Calu3 (cell line): ENCODE data around the gene ITSN2. TPM values are rescaled to one million over a fixed set of nuclear protein-coding genes. Genes with fewer than 3 reads are reported as not detected.

Experiments
- BruUV-seq: library from RNA; stranded (reverse); fragments of 400-500 nt; replicated peaks from 2 replicates; lab custom pipeline; 2021; lab: Mats Ljungman, UMichigan
- CTCF ChIA-PET: fragments of 300-600 bp; sonication (Branson Sonifier 250); formaldehyde crosslinking; loops from one replicate; lab custom pipeline; 2022; ENCODE audit warnings: antibody characterized with exemption; lab: Charles Lee
- DNase-seq: peaks from one replicate; pipeline ENCODE4 v3.0.0; 2022
- H3K27ac Mint-ChIP-seq: one replicate; pipeline ENCODE4 v1.8.0; 2022; ENCODE audit warnings: mixed read lengths; ENCODE audit not compliant: unreplicated experiment
- H3K27me3 Mint-ChIP-seq: one replicate; pipeline ENCODE4 v1.8.0; 2022; ENCODE audit warnings: mixed read lengths; ENCODE audit not compliant: unreplicated experiment
- H3K36me3 Mint-ChIP-seq: one replicate; pipeline ENCODE4 v1.8.0; 2022; ENCODE audit warnings: mild to moderate bottlenecking, moderate library complexity, mixed read lengths; ENCODE audit not compliant: insufficient read depth, unreplicated experiment
- H3K4me1 Mint-ChIP-seq: one replicate; pipeline ENCODE4 v1.8.0; 2022; ENCODE audit warnings: mild to moderate bottlenecking, low read depth, mixed read lengths; ENCODE audit not compliant: unreplicated experiment
- H3K4me3 Mint-ChIP-seq: one replicate; pipeline ENCODE4 v1.8.0; 2022; ENCODE audit warnings: mild to moderate bottlenecking, low read depth, moderate library complexity, mixed read lengths; ENCODE audit not compliant: unreplicated experiment
- H3K9me3 Mint-ChIP-seq: one replicate; pipeline ENCODE4 v1.8.0; 2022; ENCODE audit warnings: low read depth, mixed read lengths; ENCODE audit not compliant: unreplicated experiment
- intact Hi-C: fragments of 100-400 bp; cut with micrococcal nuclease; formaldehyde crosslinking; loops from one replicate; pipeline ENCODE4 v1.10.0; 2022; ENCODE audit not compliant: unreplicated experiment
- total RNA-seq: library from RNA; stranded (reverse); gene quantifications from 2 replicates; pipeline ENCODE4 v1.2.3, GENCODE V29; 2022
- TF ChIP-seq, protein P1 (sequence below): fragments of 200-600 bp; IDR thresholded peaks from one replicate; pipeline ENCODE4 v1.8.0; 2022; ENCODE audit warnings: antibody characterized with exemption; ENCODE audit not compliant: unreplicated experiment

Gene ITSN2
- total RNA-seq, 1 experiment from 2014 or later = 45.4 TPM

DNA sequence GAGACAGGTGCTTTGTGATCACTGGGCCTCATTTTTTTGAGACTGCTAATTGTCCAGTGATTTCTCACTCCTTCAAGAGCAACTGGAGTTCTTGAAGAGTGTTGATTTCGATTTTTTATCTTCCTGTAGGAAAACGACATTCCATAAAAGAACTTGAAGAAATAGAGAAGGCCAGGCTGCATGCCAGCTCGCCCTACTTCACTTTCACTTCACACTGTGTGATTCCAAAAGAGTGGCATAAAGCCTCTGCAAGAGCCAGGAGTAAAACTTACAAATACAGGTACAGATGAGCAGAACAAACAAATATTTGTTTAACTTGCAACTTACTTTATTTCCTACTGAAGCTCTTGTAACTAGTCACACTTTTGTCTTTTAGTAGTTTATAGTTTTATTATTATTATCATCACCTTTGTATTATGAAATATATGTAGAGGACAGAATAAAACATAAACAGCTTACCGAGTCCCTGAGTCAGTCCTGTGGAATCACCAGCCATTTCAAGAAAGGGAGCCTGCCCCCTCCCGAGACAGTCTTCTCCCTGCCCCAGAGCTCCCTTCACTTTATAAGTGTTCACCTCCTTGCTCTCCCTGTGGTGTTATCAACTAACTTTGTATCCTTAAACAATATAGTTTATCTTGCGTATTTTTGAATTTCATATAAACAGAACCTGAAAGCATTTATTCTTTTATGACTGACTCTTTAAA lies 176.8 kb downstream of the ITSN2 start:
- Mint-ChIP-seq H3K36me3 (no peaks in the 10 kb centered on the region), H3K9me3 (no peaks in the 10 kb centered on the region), H3K27ac (no peak overlapping the region), H3K27me3 (peaks cover 8% of the 10 kb centered on the region), H3K4me3 (no peak overlapping the region), H3K4me1 (no peaks in the 10 kb centered on the region)
- no peak for DNase-seq
- CTCF ChIA-PET = interaction anchor here (0.6 kb wide), 1 partner anchor 19 kb away, joined by 4 read pairs; no protein-coding TSS in a partner anchor
- no TSS peak for BruUV-seq
- TF ChIP-seq, protein P1, sequence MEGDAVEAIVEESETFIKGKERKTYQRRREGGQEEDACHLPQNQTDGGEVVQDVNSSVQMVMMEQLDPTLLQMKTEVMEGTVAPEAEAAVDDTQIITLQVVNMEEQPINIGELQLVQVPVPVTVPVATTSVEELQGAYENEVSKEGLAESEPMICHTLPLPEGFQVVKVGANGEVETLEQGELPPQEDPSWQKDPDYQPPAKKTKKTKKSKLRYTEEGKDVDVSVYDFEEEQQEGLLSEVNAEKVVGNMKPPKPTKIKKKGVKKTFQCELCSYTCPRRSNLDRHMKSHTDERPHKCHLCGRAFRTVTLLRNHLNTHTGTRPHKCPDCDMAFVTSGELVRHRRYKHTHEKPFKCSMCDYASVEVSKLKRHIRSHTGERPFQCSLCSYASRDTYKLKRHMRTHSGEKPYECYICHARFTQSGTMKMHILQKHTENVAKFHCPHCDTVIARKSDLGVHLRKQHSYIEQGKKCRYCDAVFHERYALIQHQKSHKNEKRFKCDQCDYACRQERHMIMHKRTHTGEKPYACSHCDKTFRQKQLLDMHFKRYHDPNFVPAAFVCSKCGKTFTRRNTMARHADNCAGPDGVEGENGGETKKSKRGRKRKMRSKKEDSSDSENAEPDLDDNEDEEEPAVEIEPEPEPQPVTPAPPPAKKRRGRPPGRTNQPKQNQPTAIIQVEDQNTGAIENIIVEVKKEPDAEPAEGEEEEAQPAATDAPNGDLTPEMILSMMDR = no peak
- intact Hi-C loops = no loop called here

DNA sequence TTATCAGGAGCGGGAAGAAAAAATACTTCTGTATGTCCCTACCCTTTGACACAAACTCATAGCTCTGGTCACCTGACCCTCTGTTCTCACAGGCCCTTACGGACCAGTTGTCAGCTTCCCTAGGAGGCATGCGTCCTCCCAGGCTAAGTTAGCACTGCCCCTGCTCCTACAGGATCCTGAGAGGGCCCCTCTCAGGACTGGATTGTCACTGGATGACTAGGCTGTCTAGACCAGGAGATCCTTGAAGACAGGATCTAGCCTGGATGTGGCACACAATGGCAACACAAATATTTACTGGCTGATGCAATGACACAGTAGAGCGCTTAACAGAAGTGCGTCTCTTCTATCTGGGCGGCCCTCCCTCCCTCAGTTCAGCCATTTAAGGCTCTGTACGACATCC lies 177.8 kb downstream of the ITSN2 start:
- DNase-seq = no peak
- intact Hi-C loops = no loop called here
- no peak overlapping the region for H3K27ac Mint-ChIP-seq
- BruUV-seq = no TSS peak
- CTCF ChIA-PET = no interaction called here
- H3K36me3 Mint-ChIP-seq = no peaks in the 10 kb centered on the region
- no peaks in the 10 kb centered on the region for H3K9me3 Mint-ChIP-seq
- H3K27me3 Mint-ChIP-seq = no peaks in the 10 kb centered on the region
- H3K4me3 Mint-ChIP-seq = no peak overlapping the region
- H3K4me1 Mint-ChIP-seq = no peaks in the 10 kb centered on the region
- TF ChIP-seq, protein P1 = no peak

- intact Hi-C loops = no loop called here
- no peaks in the 10 kb centered on the region for H3K4me1 Mint-ChIP-seq
- DNase-seq = no peak
- no peak overlapping the region for H3K27ac Mint-ChIP-seq
- BruUV-seq = no TSS peak
- H3K27me3 Mint-ChIP-seq = no peaks in the 10 kb centered on the region
- CTCF ChIA-PET = no interaction called here
- no peaks in the 10 kb centered on the region for H3K9me3 Mint-ChIP-seq
- TF ChIP-seq, protein P1 = no peak
- no peak overlapping the region for H3K4me3 Mint-ChIP-seq
- H3K36me3 Mint-ChIP-seq = no peaks in the 10 kb centered on the region
These were observed 178.5 kb downstream of the ITSN2 start for GRCh38 chr2:24181849-24182248.

DNA sequence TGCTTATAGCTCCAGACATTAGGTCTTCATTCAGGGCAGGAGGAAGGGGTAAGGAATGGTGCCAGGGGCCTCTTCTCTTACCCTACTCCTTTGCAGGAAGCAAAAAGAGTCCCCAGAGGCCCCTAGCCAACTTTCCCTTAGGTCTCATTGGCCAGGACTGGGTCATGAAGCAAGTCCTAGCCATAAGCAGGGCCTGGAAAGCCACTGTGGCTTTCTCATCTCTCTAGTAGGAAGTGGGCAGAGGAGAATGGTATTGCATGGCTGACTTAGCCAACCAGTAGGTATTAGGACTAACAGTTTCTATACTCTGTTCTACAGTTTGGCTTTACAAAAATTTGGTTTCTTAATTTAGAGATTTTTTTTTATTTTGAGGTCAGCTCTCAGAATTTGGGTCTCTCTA lies 180.7 kb downstream of the ITSN2 start:
- CTCF ChIA-PET = no interaction called here
- Mint-ChIP-seq H3K27me3 (no peaks in the 10 kb centered on the region), H3K27ac (no peak overlapping the region), H3K9me3 (no peaks in the 10 kb centered on the region), H3K36me3 (no peaks in the 10 kb centered on the region), H3K4me3 (no peak overlapping the region), H3K4me1 (no peaks in the 10 kb centered on the region)
- BruUV-seq = no TSS peak
- no peak for DNase-seq
- TF ChIP-seq, protein P1 = no peak
- intact Hi-C loops = no loop called here
